Motor neuron (in vitro differentiated cells): ENCODE results near the gene TNFRSF1A. TPM values are rescaled to one million over a fixed set of nuclear protein-coding genes. Genes with fewer than 3 reads are reported as not detected.
"Not testable (repeated sequence)": the region's sequence is repeated elsewhere in the genome, so short reads cannot be mapped to it uniquely, and the experiment has no call there.

Experiments used
- ATAC-seq, 8 experiments: fragments of 200-7000 bp; cut with Tn5 transposase; replicated peaks in 6 of 8; 2 replicates each; pipeline ENCODE4 v1.8.0; 2021; ENCODE audit warnings: mild to moderate bottlenecking in 8 of 8, moderate library complexity in 8 of 8
- H3K27ac ChIP-seq, 2 donors: fragments of 250-450 bp; sonication (Bioruptor Pico); 2 replicates each; pipeline ENCODE4 v1.9.0; 2021; ENCODE audit warnings: antibody characterized with exemption in 2 of 2, mild to moderate bottlenecking in 2 of 2, moderate library complexity in 1 of 2
- H3K4me1 ChIP-seq, 2 donors: fragments of 250-450 bp; sonication (Bioruptor Pico); replicated peaks in 1 of 2; 2 replicates each; pipeline ENCODE4 v1.6.1; 2021; ENCODE audit warnings: antibody characterized with exemption in 2 of 2, mild to moderate bottlenecking in 2 of 2, moderate library complexity in 1 of 2
- H3K4me3 ChIP-seq, 5 donors: fragments of 250-450 bp; sonication (Bioruptor Pico); 2 replicates each; pipeline ENCODE4 v1.9.0; 2021; ENCODE audit warnings: antibody characterized with exemption in 5 of 5, mild to moderate bottlenecking in 5 of 5, moderate library complexity in 4 of 5
- WGBS, 10 experiments: fragments of 450-650 bp; shearing (Covaris generic); methylation state at CpG; one replicate each; pipeline ENCODE4 v1.0.0; 2022; 5-methylcytosine and 5-hydroxymethylcytosine counted together
- in situ Hi-C, 9 experiments: fragments of 400-800 bp; cut with MboI; loops; one replicate each; pipeline ENCODE4 v1.15.0; 2021; ENCODE audit warnings: low sequenced_read_pairs in 9 of 9, low pct_unique_long_range_greater_than_20kb in 2 of 9; ENCODE audit not compliant: unreplicated experiment in 9 of 9
- total RNA-seq, 8 experiments: library from RNA; unstranded; fragments of 300-600 nt; gene quantifications; 2 replicates each; pipeline versions ENCODE4 v1.2.3 to v1.2.4, GENCODE V29; 2022

The TNFRSF1A gene
- total RNA-seq, 8 experiments from 2014 or later: 5.5 to 118 (median 35.7) TPM

GRCh38 chr12:6306599-6307220, 35.2 kb downstream of the TNFRSF1A start:
- H3K4me1 ChIP-seq: peaks cover 0 to 8% of the 10 kb centered on the region in 2 donors
- no peak overlapping the region for H3K27ac ChIP-seq
- no peak overlapping the region for H3K4me3 ChIP-seq
- in situ Hi-C loops: no loop called here
- WGBS, 10 experiments: 70 to 100% (median 84%) methylated on average over 1 to 7 of the region's 11 CpGs; no CpG with 5 or more reads in 3 of the 10 experiments
- peak in 1 of 8 experiments; percentile 52 for ATAC-seq

GRCh38 chr12:6306151-6306550, 35.7 kb downstream of the TNFRSF1A start:
- H3K4me3 ChIP-seq: no peak overlapping the region
- in situ Hi-C loops: no loop called here
- ATAC-seq: peak in 1 of 8 experiments; percentile 6
- WGBS, 10 experiments: 40 to 100% (median 86%) methylated on average over 1 to 5 of the region's 6 CpGs
- no peak overlapping the region for H3K27ac ChIP-seq
- peaks cover 0 to 8% of the 10 kb centered on the region in 2 donors for H3K4me1 ChIP-seq

- Histone ChIP-seq H3K4me3 (no peak overlapping the region), H3K27ac (no peak overlapping the region), H3K4me1 (no peaks in the 10 kb centered on the region)
- 17 to 100% (median 93%) methylated on average over 1 to 5 of the region's 5 CpGs; no CpG with 5 or more reads in 1 of the 10 experiments for WGBS, 10 experiments
- in situ Hi-C loops: no loop called here
- ATAC-seq: no peak
Observed at GRCh38 chr12:6303071-6303470, 38.8 kb downstream of the TNFRSF1A start.

GRCh38 chr12:6302621-6303020, 39.3 kb downstream of the TNFRSF1A start:
- Histone ChIP-seq H3K4me3 (no peak overlapping the region), H3K27ac (no peak overlapping the region), H3K4me1 (no peaks in the 10 kb centered on the region)
- in situ Hi-C loops: no loop called here
- WGBS, 10 experiments: 0 to 93% (median 76%) methylated on average over 1 to 3 of the region's 3 CpGs; no CpG with 5 or more reads in 5 of the 10 experiments
- no peak for ATAC-seq

- ATAC-seq: peak in 1 of 8 experiments; percentile 36
- H3K27ac ChIP-seq: no peak overlapping the region
- WGBS, 10 experiments: 90 to 93% methylated on average over 2 to 3 of the region's 7 CpGs; no CpG with 5 or more reads in 8 of the 10 experiments
- in situ Hi-C loops: no loop called here
- H3K4me1 ChIP-seq: no peaks in the 10 kb centered on the region
- no peak overlapping the region for H3K4me3 ChIP-seq
Observed at GRCh38 chr12:6301721-6302120, 40.2 kb downstream of the TNFRSF1A start.

- Histone ChIP-seq H3K27ac (no peak overlapping the region), H3K4me3 (no peak overlapping the region), H3K4me1 (peaks cover 15 to 16% of the 10 kb centered on the region in 2 donors)
- in situ Hi-C loops: loop anchor here in 5 of 9 experiments (25.0 kb wide), 3 partner anchors 110 to 310 kb away; no protein-coding TSS in a partner anchor
- WGBS, 10 experiments: 89 to 96% (median 93%) methylated on average over 2 to 9 of the region's 10 CpGs; no CpG with 5 or more reads in 5 of the 10 experiments
- no peak for ATAC-seq
Observed at GRCh38 chr12:6297170-6297569, 44.7 kb downstream of the TNFRSF1A start.

- Histone ChIP-seq H3K27ac (peak overlapping the region in 1 of 2 donors; percentile 71), H3K4me1 (peaks cover 15 to 16% of the 10 kb centered on the region in 2 donors), H3K4me3 (no peak overlapping the region)
- peak; percentile 87 to 96 (median 92) for ATAC-seq
- 28 to 92% (median 78%) methylated on average over 2 to 3 of the region's 5 CpGs; no CpG with 5 or more reads in 7 of the 10 experiments for WGBS, 10 experiments
- in situ Hi-C loops: loop anchor here in 5 of 9 experiments (25.0 kb wide), 3 partner anchors 108 to 308 kb away; no protein-coding TSS in a partner anchor
Observed at GRCh38 chr12:6295094-6295811, 46.6 kb downstream of the TNFRSF1A start.

GRCh38 chr12:6294156-6295093, 47.5 kb downstream of the TNFRSF1A start:
- peak; percentile 76 to 84 (median 82) for ATAC-seq
- WGBS, 10 experiments: 20 to 100% (median 67%) methylated on average over 1 to 5 of the region's 5 CpGs; no CpG with 5 or more reads in 3 of the 10 experiments
- in situ Hi-C loops: loop anchor here in 5 of 9 experiments (25.0 kb wide), 3 partner anchors 107 to 307 kb away; no protein-coding TSS in a partner anchor
- Histone ChIP-seq H3K27ac (peak overlapping the region in 1 of 2 donors; percentile 71), H3K4me1 (peaks cover 15 to 16% of the 10 kb centered on the region in 2 donors), H3K4me3 (no peak overlapping the region)

GRCh38 chr12:6292606-6293005, 49.3 kb downstream of the TNFRSF1A start:
- no peak overlapping the region for H3K27ac ChIP-seq
- 10 to 80% (median 60%) methylated on average over 1 to 2 of the region's 2 CpGs for WGBS, 10 experiments
- ATAC-seq: peak in 1 of 8 experiments; percentile 5
- H3K4me3 ChIP-seq: no peak overlapping the region
- in situ Hi-C loops: loop anchor here in 5 of 9 experiments (25.0 kb wide), 3 partner anchors 105 to 305 kb away; no protein-coding TSS in a partner anchor
- peaks cover 15 to 16% of the 10 kb centered on the region in 2 donors for H3K4me1 ChIP-seq

- in situ Hi-C loops: loop anchor here (10.0 to 25.0 kb wide), 4 partner anchors 103 to 303 kb away; no protein-coding TSS in a partner anchor
- not testable (repeated sequence) for ATAC-seq, H3K27ac ChIP-seq, H3K4me3 ChIP-seq
- WGBS, 10 experiments: 60 to 96% (median 89%) methylated on average over 1 to 11 of the region's 25 CpGs; no CpG with 5 or more reads in 3 of the 10 experiments
- peaks cover 11 to 12% of the 10 kb centered on the region in 2 donors for H3K4me1 ChIP-seq
Observed at GRCh38 chr12:6289906-6290305, 52.0 kb downstream of the TNFRSF1A start.

- H3K27ac ChIP-seq, H3K4me1 ChIP-seq, H3K4me3 ChIP-seq, ATAC-seq: not testable (repeated sequence)
- 85 to 100% (median 95%) methylated on average over 2 to 10 of the region's 10 CpGs for WGBS, 10 experiments
- in situ Hi-C loops: loop anchor here (10.0 to 25.0 kb wide), 4 partner anchors 102 to 302 kb away; no protein-coding TSS in a partner anchor
Observed at GRCh38 chr12:6289081-6289480, 52.8 kb downstream of the TNFRSF1A start.

- peaks cover 6 to 8% of the 10 kb centered on the region in 2 donors for H3K4me1 ChIP-seq
- no peak overlapping the region for H3K27ac ChIP-seq
- no peak overlapping the region for H3K4me3 ChIP-seq
- in situ Hi-C loops: loop anchor here (10.0 to 25.0 kb wide), 4 partner anchors 101 to 301 kb away; no protein-coding TSS in a partner anchor
- WGBS, 10 experiments: 38 to 94% (median 64%) methylated on average over 2 to 3 of the region's 5 CpGs; no CpG with 5 or more reads in 2 of the 10 experiments
- no peak for ATAC-seq
Observed at GRCh38 chr12:6288235-6288634, 53.6 kb downstream of the TNFRSF1A start.
